Measurements from ENCODE around the gene LRCOL1.

Gene LRCOL1

DNA sequence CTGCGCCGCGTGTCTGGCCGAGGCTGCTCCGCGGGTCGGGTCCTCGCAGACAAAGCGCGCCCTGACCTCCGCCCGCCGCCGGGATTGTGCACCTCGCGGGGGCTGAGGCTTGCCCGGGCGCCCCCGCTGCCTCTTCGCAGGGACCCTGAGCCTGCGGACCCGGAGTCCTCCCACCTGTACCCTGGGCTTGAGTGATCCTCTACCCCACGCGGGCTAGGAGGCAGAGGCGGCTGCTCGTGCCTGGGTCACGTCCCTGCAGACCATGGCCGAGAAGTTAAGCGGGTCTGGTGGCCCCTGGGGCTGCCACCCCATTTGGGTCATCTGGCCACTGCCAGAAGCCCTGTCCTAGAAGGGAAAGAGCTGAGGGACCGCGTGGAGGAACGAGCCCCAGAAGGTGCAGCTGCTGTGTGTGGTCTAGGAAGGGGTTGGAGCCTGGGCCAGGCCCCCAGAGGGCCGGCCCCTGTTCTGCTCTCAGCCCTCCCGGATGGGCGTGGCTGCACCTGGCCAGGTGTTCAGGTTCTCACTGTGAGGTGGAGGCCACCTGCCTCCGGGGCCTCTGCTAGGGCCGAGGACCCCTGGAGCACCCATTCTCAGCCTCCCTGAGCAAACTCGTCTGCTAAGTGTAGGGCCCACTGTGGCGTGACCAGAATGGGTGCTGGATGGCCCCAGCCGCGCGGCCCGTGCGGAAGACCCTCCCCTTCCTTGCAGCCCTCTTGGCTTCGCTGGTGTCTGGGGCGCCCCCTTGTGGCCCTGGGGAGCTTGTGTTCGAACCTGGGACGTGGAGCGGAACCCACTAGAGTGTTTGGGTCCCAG, 49.6 kb downstream of the LRCOL1 start (continued):
- TF ChIP-seq KLF7 (tag by site-specific recombination; IDR thresholded peaks at IDR 0.05; ENCODE audit: borderline replicate concordance) (no peak), ZNF184 (tag by site-specific recombination; IDR thresholded peaks at IDR 0.05) (no peak), SP3 (tag by site-specific recombination; IDR thresholded peaks at IDR 0.05) (peak; percentile 91), ZNF423 (tag by site-specific recombination; IDR thresholded peaks at IDR 0.05) (peak; percentile 60; the same call in 1 of the 2 replicates), ZNF654 (tag by site-specific recombination; IDR thresholded peaks at IDR 0.05; ENCODE audit: low read depth) (peak; percentile 38), KLF10 (tag by site-specific recombination; IDR thresholded peaks at IDR 0.05) (peak; percentile 76), KLF1 (tag by site-specific recombination; IDR thresholded peaks at IDR 0.05) (peak; percentile 56), SETDB1 (IDR thresholded peaks at IDR 0.05; ENCODE audit: insufficient read length, low read length) (no peak), ZNF571 (tag by site-specific recombination; IDR thresholded peaks at IDR 0.05) (no peak), ZNF548 (tag by site-specific recombination; IDR thresholded peaks at IDR 0.05) (no peak)
- TF ChIP-seq, protein P1, sequence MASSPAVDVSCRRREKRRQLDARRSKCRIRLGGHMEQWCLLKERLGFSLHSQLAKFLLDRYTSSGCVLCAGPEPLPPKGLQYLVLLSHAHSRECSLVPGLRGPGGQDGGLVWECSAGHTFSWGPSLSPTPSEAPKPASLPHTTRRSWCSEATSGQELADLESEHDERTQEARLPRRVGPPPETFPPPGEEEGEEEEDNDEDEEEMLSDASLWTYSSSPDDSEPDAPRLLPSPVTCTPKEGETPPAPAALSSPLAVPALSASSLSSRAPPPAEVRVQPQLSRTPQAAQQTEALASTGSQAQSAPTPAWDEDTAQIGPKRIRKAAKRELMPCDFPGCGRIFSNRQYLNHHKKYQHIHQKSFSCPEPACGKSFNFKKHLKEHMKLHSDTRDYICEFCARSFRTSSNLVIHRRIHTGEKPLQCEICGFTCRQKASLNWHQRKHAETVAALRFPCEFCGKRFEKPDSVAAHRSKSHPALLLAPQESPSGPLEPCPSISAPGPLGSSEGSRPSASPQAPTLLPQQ (tag by site-specific recombination; IDR thresholded peaks at IDR 0.05), result peak; percentile 89
- TF ChIP-seq, protein P2, sequence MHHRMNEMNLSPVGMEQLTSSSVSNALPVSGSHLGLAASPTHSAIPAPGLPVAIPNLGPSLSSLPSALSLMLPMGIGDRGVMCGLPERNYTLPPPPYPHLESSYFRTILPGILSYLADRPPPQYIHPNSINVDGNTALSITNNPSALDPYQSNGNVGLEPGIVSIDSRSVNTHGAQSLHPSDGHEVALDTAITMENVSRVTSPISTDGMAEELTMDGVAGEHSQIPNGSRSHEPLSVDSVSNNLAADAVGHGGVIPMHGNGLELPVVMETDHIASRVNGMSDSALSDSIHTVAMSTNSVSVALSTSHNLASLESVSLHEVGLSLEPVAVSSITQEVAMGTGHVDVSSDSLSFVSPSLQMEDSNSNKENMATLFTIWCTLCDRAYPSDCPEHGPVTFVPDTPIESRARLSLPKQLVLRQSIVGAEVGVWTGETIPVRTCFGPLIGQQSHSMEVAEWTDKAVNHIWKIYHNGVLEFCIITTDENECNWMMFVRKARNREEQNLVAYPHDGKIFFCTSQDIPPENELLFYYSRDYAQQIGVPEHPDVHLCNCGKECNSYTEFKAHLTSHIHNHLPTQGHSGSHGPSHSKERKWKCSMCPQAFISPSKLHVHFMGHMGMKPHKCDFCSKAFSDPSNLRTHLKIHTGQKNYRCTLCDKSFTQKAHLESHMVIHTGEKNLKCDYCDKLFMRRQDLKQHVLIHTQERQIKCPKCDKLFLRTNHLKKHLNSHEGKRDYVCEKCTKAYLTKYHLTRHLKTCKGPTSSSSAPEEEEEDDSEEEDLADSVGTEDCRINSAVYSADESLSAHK (tag by site-specific recombination; IDR thresholded peaks at IDR 0.05), result no peak
- TF ChIP-seq, protein P3, sequence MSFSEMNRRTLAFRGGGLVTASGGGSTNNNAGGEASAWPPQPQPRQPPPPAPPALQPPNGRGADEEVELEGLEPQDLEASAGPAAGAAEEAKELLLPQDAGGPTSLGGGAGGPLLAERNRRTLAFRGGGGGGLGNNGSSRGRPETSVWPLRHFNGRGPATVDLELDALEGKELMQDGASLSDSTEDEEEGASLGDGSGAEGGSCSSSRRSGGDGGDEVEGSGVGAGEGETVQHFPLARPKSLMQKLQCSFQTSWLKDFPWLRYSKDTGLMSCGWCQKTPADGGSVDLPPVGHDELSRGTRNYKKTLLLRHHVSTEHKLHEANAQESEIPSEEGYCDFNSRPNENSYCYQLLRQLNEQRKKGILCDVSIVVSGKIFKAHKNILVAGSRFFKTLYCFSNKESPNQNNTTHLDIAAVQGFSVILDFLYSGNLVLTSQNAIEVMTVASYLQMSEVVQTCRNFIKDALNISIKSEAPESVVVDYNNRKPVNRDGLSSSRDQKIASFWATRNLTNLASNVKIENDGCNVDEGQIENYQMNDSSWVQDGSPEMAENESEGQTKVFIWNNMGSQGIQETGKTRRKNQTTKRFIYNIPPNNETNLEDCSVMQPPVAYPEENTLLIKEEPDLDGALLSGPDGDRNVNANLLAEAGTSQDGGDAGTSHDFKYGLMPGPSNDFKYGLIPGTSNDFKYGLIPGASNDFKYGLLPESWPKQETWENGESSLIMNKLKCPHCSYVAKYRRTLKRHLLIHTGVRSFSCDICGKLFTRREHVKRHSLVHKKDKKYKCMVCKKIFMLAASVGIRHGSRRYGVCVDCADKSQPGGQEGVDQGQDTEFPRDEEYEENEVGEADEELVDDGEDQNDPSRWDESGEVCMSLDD (tag by site-specific recombination; IDR thresholded peaks at IDR 0.05), result peak; percentile 47; the same call in 1 of the 2 replicates
- TF ChIP-seq, protein P4, sequence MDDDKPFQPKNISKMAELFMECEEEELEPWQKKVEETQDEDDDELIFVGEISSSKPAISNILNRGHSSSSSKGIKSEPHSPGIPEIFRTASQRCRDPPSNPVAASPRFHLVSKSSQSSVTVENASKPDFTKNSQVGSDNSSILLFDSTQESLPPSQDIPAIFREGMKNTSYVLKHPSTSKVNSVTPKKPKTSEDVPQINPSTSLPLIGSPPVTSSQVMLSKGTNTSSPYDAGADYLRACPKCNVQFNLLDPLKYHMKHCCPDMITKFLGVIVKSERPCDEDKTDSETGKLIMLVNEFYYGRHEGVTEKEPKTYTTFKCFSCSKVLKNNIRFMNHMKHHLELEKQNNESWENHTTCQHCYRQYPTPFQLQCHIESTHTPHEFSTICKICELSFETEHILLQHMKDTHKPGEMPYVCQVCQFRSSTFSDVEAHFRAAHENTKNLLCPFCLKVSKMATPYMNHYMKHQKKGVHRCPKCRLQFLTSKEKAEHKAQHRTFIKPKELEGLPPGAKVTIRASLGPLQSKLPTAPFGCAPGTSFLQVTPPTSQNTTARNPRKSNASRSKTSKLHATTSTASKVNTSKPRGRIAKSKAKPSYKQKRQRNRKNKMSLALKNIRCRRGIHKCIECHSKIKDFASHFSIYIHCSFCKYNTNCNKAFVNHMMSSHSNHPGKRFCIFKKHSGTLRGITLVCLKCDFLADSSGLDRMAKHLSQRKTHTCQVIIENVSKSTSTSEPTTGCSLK (tag by site-specific recombination; IDR thresholded peaks at IDR 0.05), result no peak
- TF ChIP-seq, protein P5, sequence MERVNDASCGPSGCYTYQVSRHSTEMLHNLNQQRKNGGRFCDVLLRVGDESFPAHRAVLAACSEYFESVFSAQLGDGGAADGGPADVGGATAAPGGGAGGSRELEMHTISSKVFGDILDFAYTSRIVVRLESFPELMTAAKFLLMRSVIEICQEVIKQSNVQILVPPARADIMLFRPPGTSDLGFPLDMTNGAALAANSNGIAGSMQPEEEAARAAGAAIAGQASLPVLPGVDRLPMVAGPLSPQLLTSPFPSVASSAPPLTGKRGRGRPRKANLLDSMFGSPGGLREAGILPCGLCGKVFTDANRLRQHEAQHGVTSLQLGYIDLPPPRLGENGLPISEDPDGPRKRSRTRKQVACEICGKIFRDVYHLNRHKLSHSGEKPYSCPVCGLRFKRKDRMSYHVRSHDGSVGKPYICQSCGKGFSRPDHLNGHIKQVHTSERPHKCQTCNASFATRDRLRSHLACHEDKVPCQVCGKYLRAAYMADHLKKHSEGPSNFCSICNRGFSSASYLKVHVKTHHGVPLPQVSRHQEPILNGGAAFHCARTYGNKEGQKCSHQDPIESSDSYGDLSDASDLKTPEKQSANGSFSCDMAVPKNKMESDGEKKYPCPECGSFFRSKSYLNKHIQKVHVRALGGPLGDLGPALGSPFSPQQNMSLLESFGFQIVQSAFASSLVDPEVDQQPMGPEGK (tag by site-specific recombination; IDR thresholded peaks at IDR 0.05), result peak; percentile 84
- TF ChIP-seq, protein P6, sequence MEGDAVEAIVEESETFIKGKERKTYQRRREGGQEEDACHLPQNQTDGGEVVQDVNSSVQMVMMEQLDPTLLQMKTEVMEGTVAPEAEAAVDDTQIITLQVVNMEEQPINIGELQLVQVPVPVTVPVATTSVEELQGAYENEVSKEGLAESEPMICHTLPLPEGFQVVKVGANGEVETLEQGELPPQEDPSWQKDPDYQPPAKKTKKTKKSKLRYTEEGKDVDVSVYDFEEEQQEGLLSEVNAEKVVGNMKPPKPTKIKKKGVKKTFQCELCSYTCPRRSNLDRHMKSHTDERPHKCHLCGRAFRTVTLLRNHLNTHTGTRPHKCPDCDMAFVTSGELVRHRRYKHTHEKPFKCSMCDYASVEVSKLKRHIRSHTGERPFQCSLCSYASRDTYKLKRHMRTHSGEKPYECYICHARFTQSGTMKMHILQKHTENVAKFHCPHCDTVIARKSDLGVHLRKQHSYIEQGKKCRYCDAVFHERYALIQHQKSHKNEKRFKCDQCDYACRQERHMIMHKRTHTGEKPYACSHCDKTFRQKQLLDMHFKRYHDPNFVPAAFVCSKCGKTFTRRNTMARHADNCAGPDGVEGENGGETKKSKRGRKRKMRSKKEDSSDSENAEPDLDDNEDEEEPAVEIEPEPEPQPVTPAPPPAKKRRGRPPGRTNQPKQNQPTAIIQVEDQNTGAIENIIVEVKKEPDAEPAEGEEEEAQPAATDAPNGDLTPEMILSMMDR (tag by site-specific recombination; IDR thresholded peaks at IDR 0.05), result peak; percentile 93
